ENCODE measurements around the gene KCNJ1.

The KCNJ1 gene

DNA sequence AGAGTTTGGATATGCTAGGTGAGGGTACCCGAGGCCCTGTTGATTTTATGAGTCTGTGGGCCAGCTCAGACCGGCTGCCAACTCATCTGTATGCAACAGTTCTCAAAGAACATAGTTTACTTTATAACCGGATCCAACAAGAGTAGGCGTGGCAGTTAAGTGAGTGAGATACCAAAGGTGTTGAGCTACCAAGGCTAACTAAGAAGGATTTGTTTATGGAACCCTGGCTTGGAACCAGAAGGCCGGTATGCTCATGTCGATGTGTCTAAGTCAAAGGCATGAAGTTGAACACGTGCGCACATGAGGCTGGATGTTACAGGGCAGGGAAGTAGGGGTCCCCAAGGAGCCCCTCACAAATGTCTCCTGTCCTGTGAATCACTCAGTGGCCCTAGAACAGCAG, at the start of gene KCNJ1:
Gene KCNJ1 (minus strand): TSS at position 20 of the 400 bp plus-strand sequence. CDS start 27,053 bp downstream, outside the sequence.
- DNase-seq = no peak

DNA sequence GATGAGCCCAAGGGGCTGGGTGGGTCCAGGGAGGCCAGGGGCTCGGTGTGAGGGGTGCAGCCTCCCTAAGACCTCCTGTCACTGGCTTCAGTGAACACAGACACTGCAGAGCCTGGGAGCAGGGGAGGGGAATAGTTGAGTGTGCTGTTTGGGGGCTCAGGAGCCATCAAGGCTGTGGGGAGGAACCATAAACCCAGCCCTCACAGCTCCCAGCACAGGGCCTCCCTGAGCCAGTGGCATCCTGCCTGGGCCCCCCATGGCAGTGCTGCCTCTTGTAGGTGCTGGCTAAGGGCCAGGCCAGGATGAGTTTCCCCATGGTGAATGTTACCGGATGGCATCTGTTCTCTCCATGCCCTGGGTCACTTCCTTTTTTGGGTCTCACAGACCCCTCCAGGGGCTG, 49.6 kb upstream of the KCNJ1 start:
- no peak for DNase-seq

DNA sequence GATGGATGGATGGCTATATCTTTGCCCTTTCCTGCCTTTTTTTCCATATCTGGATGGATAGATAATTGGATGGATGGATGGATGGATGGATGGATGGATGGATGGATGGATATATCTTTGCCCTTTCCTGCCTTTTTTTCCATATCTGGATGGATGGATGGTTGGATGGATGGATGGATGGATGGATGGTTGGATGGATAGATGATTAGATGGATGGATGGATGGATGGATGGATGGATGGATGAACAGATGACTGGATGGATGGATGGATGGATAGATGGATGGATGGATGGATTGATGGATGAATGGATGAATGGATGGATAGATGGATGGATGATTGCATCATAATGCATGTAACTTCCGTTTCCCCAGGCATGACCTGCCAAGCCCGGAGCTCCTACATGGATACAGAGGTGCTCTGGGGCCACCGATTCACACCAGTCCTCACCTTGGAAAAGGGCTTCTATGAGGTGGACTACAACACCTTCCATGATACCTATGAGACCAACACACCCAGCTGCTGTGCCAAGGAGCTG, 49.0 kb upstream of the KCNJ1 start:
- no peak for DNase-seq

DNA sequence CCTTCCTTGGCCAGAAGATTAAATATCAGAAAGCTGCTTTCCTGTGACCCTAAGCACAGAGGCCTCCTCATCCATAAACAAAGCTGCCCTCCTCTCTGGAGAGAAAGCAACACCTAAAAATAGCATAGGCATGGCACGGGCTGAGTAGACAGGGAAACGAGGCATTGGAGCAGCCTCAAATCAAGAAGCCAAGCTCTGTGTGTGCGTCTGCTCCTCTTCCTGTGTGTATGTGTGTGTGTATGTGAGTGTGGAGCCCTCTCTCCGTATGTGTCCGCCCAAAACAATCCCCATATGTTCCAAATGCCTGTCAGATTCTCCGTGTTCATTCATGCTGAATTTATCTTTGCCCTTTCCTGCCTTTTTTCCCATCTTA, 48.0 kb upstream of the KCNJ1 start:
- DNase-seq = no peak

DNA sequence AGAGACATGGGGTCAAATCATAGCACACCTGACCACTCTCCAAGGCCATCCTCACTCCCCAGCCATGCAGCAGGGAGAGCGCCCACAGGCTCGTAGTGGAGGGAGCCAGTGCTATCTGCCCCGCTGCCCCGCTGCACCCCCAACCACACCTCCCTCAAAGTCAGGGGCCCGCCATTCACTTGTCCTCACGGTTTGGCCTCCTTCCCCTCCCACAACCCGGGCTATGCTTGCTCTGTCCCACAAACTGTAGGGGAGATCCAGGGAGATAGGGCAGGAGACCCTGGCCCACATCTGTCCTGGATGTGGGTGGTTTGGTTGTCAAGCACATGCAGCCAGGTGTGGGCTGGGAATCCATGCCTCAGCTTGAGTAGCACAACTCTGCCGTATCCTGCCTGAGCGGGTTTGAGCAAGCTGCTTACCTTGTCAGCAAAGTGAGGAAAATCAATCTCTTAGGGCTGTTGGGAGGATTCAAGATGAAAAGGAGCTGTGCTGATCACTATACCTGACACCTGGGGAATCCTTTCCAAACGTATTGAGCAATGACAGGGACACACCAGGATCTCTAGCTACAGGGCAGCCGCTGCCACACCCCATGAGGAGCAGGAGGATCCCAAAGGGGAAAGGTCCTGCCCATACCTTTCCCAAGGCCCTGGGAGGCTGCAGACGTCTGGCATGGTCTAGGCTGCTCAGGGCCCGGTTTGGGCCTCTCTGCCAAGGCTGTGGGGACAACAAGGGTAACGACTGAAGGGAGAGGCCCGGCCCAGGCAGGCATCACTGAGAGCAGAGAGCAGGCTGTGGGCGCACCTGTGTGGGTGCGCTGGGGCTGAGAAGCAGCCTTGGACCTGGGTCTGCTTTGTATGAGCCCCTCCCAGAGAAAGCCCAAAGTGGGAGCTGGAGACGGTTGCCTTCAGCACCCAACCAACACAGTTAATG, 47.4 kb upstream of the KCNJ1 start:
- no peak for DNase-seq

DNA sequence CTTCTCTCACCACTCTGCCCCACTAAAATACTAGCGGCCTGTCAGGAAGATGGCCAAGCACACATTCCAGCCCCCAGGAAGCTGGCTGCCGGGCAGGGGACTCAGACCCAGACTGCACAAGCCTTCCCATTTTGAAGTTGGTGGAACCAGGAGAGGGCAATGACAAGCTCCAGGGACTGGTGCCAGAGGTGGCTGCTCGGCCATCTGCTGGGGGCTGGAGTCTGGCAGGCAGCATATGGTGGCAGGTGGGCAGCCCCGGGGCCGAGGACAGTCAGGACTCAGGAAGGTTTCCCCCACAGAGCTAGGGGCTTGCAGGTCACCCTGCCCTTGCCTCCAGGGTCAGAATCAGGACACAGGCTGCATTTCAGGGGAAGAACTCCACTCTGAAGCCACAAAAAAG, 46.7 kb upstream of the KCNJ1 start:
- no peak for DNase-seq

DNA sequence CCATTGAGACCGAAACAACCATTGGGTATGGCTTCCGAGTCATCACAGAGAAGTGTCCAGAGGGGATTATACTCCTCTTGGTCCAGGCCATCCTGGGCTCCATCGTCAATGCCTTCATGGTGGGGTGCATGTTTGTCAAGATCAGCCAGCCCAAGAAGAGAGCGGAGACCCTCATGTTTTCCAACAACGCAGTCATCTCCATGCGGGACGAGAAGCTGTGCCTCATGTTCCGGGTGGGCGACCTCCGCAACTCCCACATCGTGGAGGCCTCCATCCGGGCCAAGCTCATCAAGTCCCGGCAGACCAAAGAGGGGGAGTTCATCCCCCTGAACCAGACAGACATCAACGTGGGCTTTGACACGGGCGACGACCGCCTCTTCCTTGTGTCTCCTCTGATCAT, 44.6 kb upstream of the KCNJ1 start:
- no peak for DNase-seq

DNA sequence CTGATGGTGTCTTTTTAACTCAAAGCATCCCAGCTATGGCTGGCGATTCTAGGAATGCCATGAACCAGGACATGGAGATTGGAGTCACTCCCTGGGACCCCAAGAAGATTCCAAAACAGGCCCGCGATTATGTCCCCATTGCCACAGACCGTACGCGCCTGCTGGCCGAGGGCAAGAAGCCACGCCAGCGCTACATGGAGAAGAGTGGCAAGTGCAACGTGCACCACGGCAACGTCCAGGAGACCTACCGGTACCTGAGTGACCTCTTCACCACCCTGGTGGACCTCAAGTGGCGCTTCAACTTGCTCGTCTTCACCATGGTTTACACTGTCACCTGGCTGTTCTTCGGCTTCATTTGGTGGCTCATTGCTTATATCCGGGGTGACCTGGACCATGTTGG, 44.1 kb upstream of the KCNJ1 start:
- DNase-seq = no peak

DNA sequence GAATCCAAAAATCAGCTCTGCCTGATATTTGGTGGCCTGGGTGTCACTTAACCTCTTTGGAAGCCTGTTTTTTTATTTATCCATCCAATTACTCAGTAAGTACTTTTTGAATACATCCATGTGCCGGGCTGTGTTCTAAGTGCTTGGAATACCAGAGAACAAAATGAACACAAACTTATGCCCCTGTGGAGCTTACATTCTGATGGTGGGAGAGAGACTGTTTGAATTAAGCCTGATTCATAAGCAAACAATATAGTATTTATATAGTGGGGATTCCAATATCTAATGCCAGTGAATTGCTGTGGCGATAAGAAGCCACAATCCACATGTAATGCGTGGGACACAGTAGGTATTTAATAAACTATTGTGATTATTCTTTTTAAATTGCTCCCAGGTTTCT, 43.5 kb upstream of the KCNJ1 start:
- no peak for DNase-seq

DNA sequence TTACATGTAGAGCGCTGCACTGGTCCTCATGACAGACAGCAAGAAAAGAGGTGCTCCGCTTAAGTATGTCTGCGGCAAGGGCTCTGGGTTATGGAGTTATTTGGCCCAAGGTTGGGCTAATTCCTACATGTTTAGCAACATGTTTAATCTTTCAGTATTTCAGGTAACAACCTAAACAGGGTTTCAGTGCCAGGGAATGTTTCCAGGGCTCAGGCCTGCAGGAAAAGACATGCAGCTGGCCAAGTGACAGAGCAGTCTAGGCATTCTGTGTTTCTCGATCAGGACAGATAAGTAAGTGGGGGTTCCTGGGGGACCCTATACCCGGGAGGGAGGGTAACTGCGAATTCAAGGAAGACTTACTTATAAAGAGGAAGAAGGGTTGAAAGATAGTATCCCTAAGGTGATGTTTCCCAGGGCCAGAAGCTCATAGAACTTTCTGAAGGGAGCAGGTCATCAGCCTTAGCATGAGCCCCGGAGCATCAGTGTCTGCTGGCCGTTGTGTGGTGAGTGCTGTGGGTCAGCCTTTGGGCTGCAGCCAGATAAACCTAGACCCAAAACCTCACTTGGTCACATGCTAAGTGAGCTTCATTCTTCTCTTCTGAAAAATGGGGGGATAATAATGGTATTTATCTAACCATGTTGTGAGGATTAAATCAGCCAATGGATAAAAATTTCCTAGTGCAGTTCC, 42.5 kb upstream of the KCNJ1 start:
- no peak for DNase-seq

DNA sequence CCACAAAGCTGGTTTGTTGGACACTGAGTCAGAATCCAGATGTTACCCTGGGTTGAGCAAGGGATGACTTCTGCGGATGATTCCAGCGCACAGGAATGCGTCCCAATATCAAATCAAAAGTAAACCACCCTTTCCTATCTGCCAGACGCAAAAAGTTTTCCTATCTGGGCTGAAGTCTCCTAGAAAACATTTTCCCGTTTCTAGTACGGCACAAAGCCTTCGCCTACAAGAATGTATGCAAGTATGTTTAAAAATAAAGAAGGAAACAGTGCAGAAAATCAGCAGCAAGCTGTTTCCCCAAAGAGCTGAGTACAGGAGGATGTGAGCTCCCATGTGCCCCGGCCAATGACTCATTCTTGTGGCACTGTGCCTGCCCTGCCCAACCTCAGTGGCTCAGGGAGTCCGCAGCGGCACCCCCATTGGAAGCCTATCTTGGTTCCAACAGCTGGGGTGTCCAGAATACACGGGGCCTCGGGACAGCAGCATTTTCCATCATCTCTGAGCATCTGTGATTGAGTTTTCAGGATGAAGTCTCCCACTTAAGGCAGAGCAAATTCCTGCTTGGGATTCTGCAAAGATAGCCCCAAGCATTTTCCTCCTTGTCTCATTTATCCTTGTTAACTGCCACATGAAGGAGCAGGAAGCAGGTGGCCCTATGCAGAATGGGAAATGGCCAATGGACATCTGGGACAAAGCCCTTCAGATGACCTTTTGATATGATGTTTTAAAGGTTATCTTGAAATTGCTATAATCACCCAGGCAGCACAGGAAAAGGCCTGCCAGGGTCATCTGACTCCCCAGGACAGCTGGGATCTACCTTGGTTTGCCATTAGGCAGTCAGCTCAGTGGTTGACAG, 41.5 kb upstream of the KCNJ1 start:
- no peak for DNase-seq

DNA sequence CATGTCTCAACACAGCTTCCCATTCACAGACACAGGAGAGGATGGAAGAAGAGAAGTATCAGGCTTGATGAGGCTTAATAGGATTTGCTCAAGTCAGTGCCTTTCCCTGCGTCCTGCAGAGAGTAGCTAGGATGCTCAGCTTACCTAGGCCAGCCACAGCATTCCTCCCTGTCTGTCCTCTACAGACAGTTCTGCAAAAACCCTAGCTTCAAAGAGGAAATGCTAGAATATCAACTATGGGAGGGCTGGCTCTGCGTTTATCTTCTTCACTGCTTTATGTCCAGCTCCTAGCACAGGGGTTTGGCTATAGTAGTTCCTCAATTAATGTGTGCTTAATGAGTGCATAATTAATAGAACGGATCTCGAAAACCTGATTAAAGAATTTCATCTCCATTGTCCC, 40.5 kb upstream of the KCNJ1 start:
- DNase-seq = no peak

DNA sequence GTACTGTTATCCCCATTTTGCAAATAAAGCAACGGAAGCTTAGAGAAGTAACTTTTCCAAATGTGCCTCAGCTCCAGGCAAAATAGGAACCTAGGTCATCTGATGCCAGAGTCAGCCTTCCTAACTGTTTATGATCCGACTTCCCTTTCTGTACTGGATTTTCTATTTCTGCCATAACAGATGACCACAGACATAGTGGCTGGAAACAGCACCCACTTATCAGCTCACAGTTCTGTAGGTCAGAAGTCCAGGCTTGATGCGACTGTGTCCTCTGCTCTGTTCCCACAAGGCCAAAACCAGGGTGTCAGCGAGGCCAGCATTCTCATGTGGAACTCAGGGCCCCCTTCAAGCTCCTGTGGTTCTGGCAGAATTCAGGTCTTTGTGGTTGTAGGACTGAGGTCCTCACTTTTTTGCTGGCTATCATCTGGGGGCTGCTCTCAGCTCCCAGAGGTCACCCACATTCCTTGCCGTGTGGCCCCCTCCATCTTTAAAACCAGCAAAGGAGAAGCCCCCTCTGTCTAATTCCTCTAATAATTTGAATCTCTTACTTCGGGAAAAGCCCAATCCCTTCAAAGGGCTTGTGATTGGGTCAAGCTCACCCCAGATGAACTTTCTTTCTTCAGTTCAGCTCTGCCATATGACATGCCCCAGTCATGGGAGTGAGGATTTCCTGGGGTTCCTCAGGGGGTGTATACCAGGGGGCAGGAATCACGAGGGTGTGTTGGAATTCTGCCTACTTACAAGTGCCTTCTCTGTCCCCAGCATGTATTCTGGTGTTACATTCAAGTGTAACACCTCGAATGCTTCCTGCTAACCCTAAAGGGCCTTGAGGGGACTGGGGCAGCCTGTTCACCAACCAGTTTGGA, 39.3 kb upstream of the KCNJ1 start:
- DNase-seq = no peak

DNA sequence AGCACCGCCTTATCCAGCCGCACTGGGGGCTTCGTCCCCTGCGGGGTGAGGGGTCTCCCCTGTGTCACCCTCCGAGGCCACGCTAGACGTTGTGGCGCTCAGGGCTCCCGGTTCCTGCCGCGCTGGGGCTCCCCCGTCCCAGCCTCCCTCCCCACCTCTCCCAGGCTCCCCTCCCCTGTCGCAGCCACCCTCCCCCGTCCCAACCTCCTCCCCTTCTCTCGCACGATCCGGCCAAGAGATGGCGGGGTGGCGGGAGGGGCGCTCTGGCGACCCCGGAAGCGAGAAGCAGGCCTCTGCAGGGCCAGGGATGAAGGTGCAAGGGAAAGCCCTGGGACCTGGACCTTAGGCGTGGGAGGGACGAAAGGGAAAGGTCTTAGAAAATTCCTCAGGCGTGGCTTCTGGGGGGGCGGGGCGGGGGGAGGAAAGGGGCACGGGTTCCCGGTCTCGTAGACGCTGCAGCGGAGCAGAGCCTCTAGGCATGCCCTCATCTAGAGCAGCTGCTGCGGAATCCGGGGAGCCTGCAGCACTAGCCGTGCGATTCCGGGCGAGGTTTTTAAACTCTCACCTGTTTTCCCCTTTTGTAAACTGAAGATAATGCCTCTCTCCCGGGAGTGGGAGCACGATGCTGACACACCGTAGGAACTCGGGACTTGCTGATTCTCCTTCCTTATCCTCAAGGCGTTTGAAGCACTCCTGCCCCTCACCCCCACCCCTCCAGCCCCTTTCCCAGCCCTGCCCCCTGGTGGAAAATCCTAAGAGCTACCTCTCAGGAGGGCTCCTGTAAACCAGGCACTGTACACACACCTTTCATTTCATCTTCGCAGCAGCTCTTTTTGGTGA, 38.5 kb upstream of the KCNJ1 start:
- DNase-seq = no peak

DNA sequence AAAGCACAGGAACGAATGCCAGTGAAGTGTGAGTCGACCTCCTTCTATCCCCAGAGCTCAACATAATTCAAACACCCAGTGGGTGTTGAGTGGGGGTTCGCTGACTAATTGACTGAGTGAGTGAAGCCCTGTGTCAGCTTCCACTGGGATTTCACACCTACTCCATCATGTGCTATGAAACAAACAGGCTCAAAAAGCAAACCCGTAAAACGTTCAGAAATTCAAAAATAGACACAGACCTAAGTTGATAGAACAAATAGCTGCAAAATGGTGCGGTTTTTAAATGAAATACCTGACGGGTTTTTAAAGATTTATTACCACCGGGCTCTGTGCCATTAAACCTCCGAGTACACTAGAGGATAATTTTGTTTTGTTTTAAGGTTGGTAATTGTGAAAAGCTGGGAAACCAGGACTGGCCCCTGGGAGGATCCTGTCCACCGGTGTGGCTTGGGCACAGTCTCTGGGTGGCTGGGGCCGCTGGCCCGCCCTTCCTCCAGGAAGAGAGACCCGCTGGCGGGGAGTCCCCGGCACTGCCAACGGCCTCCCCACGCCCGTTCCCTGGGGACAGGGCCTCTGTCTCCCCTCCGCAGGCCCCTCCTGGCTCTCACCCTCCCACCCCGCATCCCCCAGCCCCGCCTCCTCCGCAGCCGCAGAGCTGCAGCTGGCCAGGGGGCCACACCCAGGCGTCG, 37.7 kb upstream of the KCNJ1 start:
- no peak for DNase-seq

DNA sequence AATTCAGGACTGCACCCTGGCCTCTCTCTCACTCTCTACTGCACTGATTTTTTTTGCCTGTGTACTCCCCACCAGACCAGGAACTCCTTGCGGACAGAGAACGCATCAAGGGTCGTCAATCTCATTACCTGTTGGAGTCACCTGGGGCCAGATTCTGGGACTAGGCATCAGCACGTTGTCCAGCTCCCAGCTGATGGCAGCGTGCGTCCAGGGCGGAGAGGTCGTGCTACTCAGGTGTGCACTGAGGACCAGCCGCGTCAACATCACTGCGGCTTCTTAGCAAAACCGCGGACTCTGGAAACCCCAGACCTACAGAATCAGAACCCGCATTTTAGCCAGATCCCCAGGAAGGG, 37.2 kb upstream of the KCNJ1 start:
- DNase-seq = no peak

DNA sequence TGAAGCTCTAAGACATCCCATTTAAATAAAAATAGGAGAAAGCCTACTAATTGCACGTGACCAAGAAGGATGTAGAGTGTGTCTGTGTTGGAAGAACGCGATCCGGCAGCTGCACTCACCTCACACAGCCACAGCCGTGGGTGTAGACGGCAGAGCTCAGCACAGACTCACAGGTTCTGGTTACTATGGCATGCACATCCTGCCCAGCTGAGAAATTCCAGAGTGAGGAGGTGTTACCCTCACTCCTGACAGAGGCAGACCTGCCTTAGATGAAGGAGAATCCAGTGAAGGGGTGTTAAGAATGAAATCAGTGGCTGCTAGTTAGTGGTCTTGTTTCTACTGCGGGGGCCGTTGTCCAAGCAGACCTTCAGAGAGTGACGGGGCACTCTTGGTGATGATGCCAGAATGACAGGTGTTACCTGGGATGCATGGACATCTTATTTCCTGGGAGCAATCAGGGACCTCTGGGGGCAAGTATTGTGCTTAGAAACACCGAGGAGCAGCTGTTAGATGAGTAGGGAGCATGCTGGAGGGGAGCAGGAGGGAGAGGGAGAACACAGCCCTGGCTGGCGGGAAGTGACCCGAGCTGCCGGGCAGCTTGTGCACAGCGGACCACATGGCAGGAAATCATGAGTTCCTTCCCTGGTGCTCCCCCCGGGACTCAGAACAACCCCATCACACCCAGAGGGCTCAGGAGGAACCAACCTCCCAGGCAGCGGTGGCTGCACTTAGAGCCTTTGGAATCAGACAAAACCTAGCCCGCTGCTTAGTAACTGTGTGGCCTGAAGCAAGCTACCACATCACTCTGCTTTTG, 36.4 kb upstream of the KCNJ1 start:
- DNase-seq = no peak

DNA sequence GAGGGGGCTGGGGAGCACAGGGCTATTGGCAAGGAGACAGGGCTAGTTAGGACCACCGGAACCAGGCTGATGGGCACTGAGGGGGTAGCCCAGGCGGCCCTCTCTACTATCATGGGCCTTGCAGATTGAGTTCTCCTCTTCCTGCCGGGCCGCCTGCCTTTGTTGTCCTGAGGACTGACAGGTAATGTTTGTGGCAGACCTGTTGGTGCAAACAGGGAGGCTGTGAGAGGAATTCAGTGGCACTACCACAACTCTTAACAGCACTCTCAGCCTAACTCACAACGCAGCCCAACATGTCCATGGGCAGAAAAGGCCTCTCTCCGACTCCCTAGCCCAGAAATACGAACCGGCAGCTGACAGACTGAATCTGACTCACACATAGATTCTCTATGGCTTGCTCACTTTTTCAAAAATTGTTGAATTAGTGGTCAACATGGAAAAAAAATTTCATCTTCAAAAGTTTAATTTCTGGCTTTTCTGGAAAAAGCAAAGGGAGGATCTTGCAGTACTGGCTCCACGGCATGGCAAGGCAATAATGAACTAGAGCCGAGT, 35.5 kb upstream of the KCNJ1 start:
- no peak for DNase-seq

Measured in NK-92 treated with Interleukin-12 subunit alpha and Interleukin-12 subunit beta, amount 100 ng/mL, for 24 hours (cell line).